ENCODE results near the gene APLNR.
"Not testable (repeated sequence)": the region's sequence is repeated elsewhere in the genome, so short reads cannot be mapped to it uniquely, and the experiment has no call there.

Gene APLNR

GRCh38 chr11:57237204-57237681 is at the start of gene APLNR:
TSS of gene APLNR (minus strand) at chr11:57237250. CDS start at chr11:57237004, 246 bp downstream.
- no peak for DNase-seq (ENCODE audit: low read depth in 2 of 2)

DNA sequence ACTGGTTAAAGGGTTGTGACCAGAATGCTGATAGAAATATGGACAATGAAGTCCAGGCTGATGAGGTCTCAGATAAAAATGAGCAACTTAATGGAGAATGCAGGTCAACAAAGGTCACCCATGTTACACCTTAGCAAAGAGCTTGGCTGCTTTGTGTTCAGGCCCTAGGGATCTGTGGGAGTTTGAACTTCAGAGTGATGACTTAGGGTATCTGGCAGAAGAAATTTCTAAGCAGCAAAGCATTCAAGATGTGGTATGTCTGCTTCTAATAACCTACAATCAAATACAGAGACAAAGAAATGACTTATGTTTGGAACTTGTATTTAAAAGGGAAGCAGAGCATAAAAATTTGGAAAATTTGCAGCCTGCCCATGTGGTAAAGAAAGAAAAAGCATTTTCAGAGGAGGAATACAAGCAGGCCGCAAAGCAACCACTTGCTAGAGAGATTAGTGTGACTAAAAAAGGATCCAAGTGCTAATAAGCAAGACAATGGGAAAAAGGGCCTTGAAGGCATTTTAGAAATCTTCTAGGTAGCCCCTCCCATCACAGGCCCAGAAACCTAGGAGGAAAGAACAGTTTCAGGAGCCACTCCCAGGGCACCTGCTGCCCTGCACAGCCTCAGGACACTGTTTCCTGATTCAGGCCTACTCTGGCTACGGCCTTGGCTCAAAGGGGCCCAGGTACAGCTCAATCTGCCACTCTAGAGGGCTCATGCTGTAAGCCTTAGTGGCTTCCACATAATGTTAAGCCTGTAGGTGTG is 46.4 kb upstream of the APLNR start:
- no peak for DNase-seq (ENCODE audit: low read depth in 2 of 2)

- DNase-seq (ENCODE audit: low read depth in 2 of 2), result not testable (repeated sequence)
These were observed 44.5 kb upstream of the APLNR start for GRCh38 chr11:57281546-57281945.

- DNase-seq (ENCODE audit: low read depth in 2 of 2), result no peak
These were observed 42.1 kb upstream of the APLNR start for GRCh38 chr11:57279116-57279515.

DNA sequence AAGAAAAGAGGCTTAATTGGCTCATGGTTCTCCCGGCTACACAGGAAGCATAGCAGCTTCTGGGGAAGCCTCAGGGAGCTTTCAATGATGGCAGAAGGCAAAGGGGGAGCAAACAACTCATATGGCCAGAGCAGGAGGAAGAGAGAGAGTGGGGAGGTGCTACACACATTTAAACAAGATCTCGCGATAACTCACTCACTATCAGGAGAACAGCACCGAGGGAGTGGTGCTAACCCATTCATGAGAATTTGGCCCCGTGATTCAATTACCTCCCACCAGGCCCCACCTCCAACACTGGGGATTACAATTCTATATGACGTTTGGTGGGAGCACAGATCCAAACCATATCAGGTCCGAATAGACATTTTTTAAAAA is 41.7 kb upstream of the APLNR start:
- no peak for DNase-seq (ENCODE audit: low read depth in 2 of 2)

- DNase-seq (ENCODE audit: low read depth in 2 of 2), result peak; percentile 5 to 16
These were observed 41.0 kb upstream of the APLNR start for GRCh38 chr11:57277845-57278720.

DNA sequence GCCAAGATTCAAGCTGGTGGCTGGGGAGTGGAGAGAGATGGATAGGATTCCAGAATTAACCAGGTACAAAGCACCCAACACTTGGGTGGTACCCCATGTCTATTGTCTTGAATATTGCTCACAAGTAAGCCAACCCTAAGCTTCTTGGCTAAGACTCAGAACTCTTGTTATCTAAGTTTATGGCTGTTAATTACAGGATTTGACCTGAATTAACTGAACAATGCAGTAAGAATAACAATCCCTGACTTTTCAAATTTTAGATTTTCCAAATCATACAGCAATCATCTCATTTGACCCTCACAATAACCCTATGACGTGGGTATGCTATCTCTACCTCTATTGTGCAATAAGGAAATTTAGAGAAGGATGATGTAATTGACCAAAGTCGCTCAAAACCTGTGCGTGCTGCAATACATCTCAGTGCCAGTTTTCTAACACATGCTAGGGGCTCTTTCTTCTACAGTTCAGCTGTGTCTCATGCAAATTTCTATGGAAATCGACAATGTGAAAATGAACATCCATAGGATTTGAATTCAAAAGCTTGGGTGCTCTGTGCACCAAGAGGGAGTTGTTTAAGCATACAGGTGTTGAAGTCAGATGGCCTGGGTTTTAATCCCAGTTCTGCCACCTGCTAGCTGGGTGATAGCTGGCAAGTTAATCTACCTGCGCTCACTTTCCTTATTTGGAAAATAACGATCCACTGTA is 40.1 kb upstream of the APLNR start:
- DNase-seq (ENCODE audit: low read depth in 2 of 2), result no peak

GRCh38 chr11:57276169-57276970 is 39.3 kb upstream of the APLNR start:
- no peak for DNase-seq (ENCODE audit: low read depth in 2 of 2)

- DNase-seq (ENCODE audit: low read depth in 2 of 2), result no peak
These were observed 38.5 kb upstream of the APLNR start for GRCh38 chr11:57275582-57275981.

GRCh38 chr11:57274904-57275498 is 38.0 kb upstream of the APLNR start:
- DNase-seq (ENCODE audit: low read depth in 2 of 2), result no peak

DNA sequence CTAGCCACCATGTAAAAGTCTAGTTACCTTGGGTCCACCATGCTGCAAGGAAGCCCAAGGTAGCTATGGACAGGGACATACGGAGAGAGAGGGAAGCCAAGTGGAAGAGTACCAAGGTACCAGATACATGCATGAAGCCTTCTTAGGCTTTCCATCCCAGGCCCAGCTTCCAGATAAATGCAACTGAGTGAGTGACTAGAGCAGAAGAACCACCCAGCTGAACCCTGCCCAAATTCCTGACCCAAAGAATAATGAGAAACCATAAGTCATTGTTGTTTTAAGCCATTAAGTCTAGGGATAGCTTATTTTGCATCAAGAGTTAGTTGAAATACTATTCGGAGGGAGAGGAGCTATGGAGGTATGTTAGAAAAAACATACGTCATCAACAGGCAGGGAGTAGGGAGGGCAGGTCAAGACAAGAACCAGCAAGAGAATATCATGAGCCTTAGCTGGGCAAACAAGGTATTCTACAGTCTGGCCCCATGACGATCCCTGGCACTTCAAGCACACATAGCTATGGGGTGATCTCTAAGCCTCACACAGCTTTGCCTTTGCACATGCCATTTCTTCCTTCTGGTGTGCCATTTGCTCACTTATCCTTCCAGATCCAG is 36.5 kb upstream of the APLNR start:
- no peak for DNase-seq (ENCODE audit: low read depth in 2 of 2)

GRCh38 chr11:57269571-57270021 is 32.5 kb upstream of the APLNR start:
- no peak for DNase-seq (ENCODE audit: low read depth in 2 of 2)

DNA sequence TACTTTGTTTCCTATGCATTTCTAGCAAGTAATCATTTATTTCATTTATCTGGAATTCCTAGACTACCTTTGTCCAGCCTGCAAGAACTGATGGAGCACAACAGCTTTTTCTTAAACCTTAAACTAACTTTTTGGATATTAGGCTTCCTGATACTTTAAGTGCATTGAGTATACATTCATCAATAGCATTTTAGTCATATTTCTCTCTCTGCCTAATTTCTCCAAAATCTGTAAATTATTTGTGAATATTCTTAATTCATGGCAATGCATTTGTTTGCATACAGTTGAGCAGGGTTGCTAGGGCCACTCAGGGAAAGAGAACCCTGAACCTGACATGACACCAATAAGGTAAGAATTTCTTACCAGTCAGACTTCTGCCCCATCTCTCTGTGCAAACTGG is 29.1 kb upstream of the APLNR start:
- DNase-seq (ENCODE audit: low read depth in 2 of 2), result no peak

- no peak for DNase-seq (ENCODE audit: low read depth in 2 of 2)
These were observed 26.3 kb upstream of the APLNR start for GRCh38 chr11:57263351-57263750.

DNA sequence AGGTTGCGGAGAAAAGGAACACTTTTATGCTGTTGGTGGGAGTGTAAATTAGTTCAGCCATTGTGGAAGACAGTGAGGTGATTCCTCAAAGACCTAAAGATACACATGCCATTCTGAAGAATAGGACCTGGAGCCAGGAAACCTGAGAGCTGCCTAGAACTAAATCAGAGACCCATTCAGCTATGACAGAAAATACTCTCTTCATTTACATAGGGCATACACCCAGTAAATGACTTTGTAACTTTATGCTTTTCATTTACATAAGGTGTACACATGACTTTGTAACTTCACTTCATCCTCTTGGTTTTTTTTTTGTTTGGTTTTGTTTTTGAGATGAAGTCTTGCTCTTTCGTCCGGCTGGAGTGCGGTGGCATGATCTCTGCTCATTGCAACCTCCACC is 25.1 kb upstream of the APLNR start:
- DNase-seq (ENCODE audit: low read depth in 2 of 2), result no peak

GRCh38 chr11:57260937-57261783 is 24.1 kb upstream of the APLNR start:
- no peak for DNase-seq (ENCODE audit: low read depth in 2 of 2)

GRCh38 chr11:57256119-57256518 is 19.1 kb upstream of the APLNR start:
- no peak for DNase-seq (ENCODE audit: low read depth in 2 of 2)

DNA sequence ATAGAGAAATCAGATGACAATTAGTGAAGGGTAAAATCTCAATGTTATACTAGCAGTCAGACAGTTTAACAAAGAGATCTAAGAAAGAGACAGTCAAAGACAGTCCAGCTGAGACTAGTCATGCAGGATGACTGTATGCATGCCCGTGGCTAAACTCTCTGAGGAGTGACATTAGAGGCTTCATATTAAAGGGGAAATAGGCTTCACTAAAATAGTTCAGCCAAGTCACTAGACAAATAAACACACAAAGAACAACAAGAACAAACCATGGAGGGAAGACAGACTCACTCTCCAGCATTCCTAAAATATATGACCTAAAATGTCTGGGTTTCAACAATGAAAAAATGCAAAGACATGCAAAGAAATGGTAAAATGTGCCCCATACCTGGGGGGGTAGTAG is 18.6 kb upstream of the APLNR start:
- no peak for DNase-seq (ENCODE audit: low read depth in 2 of 2)

GRCh38 chr11:57254631-57255030 is 17.6 kb upstream of the APLNR start:
- no peak for DNase-seq (ENCODE audit: low read depth in 2 of 2)
